ENCODE measurements around the gene ADRA2A.

ADRA2A gene

DNA sequence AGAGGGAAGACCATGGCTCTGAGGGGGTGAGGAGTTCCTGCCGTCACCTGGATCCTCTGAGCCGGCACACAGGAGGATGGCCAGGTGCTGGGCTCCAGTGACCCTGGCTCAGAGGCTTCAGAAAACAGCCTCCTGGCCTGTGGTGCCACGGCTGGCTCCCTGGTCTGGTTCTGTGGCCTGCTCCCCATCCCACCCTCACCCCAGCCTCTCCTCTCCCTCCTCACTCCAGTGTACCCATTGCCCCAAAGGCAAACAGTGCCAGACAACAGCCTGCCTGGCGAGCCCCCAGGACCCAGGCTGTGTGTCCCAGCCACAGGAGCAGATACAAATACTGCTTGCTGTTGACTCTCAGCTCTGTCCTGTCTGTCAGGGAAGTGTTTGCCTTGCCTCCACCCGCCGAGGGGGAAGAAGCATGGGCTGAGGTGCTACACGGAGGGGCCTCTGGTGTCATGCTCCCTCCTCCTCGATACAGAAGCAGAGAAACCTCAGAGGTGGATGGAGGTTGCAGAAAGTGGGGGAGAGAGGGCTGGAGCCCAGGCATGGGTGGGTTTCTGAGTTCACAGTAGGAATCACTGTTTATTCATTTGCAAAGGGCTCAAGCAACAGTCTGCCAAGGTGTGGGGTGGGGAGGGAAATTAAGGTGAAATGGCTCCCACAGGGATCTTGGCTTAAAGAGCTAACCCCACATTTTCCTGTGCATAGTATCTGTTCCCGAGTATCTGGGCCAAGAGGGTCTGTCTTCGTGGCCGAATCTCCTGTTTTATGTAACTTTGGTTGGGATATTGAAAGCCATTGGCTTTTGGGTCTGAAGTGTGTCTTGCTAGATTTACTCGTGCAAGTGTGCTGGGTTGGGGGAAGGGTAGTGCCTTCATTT, 5.5 kb downstream of the ADRA2A start:
- POLR2A ChIA-PET, result no interaction called here
- CTCF ChIA-PET, result interaction anchor here (2.2 kb wide), 1 partner anchor 11 kb away, joined by 6 read pairs; no protein-coding TSS in a partner anchor
- TF ChIP-seq CTCF (IDR thresholded peaks at IDR 0.05; ENCODE audit: control extremely low read depth, extremely low read depth, low read depth, missing control alignments), result no peak
- no peak for DNase-seq (ENCODE audit: extremely low spot score)

DNA sequence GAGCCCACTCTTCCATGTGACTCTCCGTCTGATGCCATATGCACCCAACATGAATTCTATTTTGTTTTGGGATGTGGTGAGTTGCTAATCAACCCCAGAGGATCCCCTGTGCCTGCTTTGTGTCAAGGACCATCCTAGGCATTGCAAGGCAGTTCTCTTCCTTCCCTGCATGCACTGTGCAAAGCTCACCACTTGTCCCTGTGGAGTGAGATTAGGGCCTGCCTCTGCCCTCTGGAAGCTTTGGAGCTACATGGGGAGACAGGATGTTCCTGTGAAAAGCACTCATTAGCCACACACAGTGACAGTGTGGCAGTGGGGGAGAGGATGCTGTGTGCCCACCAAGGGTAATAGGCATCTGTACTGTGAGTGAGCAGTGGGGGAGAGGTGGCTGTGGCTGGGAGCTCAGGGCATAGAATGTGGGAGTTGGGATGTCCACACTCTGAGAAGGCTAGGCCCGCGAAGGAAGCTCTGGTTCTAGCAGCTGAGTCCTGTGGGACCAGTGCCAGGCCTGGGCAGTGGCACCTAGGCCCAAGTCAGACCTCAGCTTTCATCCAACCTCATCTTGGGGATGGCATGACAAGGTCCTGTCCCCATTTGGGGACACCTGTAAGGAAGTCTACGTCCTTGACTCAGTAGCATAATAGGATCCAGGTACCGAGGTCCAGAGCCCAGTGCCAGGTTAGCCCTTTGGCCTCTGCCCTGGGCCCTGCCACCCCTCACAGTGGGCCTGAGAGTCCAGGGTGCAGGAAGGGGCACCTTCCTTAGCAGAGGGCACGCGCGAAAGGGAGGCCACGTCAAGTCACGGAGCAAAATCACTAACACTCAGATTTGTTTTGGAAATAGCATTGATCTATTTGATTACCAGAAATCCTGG, 6.6 kb downstream of the ADRA2A start:
- POLR2A ChIA-PET, result no interaction called here
- no peak for DNase-seq (ENCODE audit: extremely low spot score)
- CTCF ChIA-PET, result no interaction called here
- TF ChIP-seq CTCF (IDR thresholded peaks at IDR 0.05; ENCODE audit: control extremely low read depth, extremely low read depth, low read depth, missing control alignments), result no peak

- CTCF ChIA-PET, result no interaction called here
- TF ChIP-seq CTCF (IDR thresholded peaks at IDR 0.05; ENCODE audit: control extremely low read depth, extremely low read depth, low read depth, missing control alignments), result no peak
- DNase-seq (ENCODE audit: extremely low spot score), result no peak
- POLR2A ChIA-PET, result no interaction called here
Measured at GRCh38 chr10:111084366-111085255, 7.8 kb downstream of the ADRA2A start.

DNA sequence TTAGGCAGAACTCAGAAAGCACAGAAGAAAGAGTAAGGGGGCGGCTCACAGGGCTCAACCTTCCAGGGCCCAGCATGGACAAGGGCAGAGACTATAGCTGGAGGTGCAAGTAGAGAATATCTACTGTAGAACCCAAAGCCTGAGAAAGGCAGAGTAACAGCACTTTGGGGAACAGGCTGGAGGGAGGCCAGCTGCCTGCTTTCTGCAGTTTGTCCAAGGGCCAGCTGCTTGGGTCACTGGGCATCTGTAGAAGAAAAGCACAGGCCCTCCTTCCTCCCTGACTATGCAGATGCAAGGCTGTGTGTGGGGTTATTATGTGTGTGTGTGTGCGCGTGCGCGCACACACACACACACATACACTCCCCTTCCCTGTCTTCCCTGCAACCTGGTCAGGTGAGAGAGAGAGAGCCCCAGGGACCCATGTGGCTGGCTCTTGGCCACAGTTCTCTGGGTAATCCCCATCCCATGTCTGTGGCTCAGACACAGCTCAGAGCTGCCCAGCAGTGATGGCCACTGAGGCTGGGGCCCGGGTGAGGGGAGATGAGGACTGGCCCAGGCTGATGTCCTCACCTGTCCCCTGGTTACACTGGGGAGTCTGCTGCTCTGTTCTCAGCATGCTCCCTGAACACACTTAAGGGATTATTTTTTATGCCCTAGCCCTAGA, 9.0 kb downstream of the ADRA2A start:
- DNase-seq (ENCODE audit: extremely low spot score), result no peak
- CTCF ChIA-PET, result interaction anchor here (1.0 kb wide), 1 partner anchor 414 kb away, joined by 3 read pairs; no protein-coding TSS in a partner anchor
- TF ChIP-seq CTCF (IDR thresholded peaks at IDR 0.05; ENCODE audit: control extremely low read depth, extremely low read depth, low read depth, missing control alignments), result no peak
- POLR2A ChIA-PET, result no interaction called here

- ChIA-PET POLR2A (no interaction called here), CTCF (interaction anchor here (1.0 to 1.2 kb wide), 2 partner anchors 415 to 476 kb away, joined by 3 read pairs; no protein-coding TSS in a partner anchor)
- no peak for TF ChIP-seq CTCF (IDR thresholded peaks at IDR 0.05; ENCODE audit: control extremely low read depth, extremely low read depth, low read depth, missing control alignments)
- DNase-seq (ENCODE audit: extremely low spot score), result no peak
Measured at GRCh38 chr10:111086574-111086973, 9.7 kb downstream of the ADRA2A start.

Data from GM10248 (cell line).